HG03135 (cell line): ENCODE measurements around the gene SMTNL1.
A peak's percentile ranks its signal among the peaks of the same experiment; 100 is the strongest.

Experiments used
- ATAC-seq: cut with Tn5 transposase; IDR thresholded peaks from one replicate; pipeline ENCODE4 v1.9.1; 2021; ENCODE audit warnings: mild to moderate bottlenecking, moderate library complexity; ENCODE audit not compliant: unreplicated experiment

The SMTNL1 gene

DNA sequence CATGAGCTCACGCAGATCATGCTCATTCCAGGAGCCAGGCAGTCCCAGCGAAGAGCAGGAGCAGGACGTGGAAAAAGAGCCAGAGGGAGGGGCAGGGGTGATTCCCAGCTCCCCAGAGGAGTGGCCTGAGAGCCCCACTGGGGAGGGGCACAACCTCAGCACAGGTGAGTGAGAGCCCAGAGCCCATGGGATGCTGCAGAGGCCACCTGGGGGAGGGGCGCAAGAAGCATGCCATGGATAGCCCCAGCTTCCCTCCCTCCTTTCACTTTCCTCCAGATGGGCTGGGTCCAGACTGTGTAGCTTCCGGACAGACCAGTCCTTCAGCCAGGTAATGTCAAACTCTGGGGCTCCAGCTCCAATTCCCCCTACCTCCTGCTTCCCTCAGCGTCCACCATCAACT lies 6.2 kb downstream of the SMTNL1 start:
- no peak for ATAC-seq

DNA sequence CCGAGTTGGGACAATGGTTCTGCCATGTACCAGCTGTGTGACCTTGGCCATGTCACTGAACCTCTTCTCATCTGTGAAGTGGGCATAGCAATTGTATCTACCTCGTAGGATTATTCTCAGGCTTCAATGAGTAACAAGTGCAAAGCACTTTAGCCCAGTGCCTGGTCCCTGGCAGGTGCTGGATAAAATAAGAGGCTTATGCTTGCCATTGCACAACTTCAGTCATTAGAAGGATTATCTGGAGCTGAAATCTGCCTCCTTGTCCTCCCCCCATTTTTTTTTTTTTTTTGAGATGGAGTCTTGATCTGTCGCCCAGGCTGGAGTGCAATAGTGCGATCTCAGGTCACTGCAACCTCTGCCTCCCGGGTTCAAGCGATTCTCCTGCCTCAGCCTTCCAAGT lies 7.2 kb downstream of the SMTNL1 start:
- ATAC-seq = no peak

DNA sequence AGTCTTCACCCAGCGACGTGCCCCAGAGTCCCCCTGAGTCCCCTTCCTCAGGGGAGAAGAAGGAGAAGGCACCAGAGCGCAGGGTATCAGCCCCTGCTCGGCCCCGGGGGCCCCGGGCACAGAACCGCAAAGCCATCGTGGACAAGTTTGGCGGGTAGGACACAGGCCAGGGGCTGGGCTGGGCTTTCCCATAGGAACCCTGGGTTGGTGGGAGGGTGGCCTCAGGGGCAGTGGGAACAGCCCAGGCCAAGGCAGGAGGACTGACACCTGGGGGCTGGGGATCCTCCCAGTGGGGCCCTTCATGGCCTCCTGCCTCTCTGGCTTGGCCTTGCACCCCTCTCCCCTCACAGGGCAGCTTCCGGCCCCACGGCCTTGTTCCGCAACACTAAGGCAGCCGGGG lies 8.5 kb downstream of the SMTNL1 start:
- ATAC-seq = no peak

DNA sequence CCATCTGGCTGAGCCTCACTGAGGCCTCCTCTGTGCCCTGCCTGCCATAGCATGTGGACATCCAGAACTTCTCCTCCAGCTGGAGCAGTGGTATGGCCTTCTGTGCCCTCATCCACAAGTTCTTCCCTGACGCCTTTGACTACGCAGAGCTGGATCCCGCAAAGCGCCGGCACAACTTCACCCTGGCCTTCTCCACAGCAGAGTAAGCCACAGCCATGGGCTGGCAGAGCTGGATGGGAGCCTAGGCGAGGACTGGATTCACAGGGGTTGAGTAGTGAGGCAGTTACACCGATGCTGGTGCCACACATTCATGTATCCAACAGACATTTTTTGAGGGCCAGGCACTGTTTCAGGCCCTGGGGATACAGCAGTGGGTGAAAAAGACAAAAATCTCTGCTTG lies 9.1 kb downstream of the SMTNL1 start:
- no peak for ATAC-seq

DNA sequence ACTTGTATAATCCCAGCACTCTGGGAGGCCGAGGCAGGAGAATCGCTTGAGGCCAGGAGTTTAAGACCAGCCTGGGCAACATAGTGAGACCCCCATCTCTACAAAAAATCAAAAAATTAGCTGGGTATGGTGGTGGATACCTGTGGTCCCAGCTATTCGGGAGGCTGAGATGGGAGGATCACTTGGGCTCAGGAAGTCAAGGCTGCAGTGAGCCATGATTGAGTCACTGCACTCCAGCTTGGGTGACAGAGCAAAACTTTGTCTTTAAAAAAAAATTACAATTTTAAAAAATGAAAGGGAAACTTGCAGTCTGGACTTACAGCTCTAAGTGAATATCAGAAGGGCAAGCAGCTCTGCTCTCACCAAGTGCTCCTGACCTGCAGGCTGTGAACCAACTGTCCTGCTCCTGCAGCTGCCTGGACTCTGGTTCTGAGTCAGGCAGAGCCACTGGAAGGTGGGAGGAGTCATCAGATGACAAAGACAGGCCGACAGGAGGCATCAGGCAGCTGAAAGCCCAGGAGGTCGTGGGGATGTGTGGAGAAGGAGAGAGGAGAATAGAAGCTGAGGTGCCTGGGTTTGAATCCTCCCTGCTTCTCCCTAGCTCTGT lies 9.6 kb downstream of the SMTNL1 start:
- ATAC-seq = no peak

DNA sequence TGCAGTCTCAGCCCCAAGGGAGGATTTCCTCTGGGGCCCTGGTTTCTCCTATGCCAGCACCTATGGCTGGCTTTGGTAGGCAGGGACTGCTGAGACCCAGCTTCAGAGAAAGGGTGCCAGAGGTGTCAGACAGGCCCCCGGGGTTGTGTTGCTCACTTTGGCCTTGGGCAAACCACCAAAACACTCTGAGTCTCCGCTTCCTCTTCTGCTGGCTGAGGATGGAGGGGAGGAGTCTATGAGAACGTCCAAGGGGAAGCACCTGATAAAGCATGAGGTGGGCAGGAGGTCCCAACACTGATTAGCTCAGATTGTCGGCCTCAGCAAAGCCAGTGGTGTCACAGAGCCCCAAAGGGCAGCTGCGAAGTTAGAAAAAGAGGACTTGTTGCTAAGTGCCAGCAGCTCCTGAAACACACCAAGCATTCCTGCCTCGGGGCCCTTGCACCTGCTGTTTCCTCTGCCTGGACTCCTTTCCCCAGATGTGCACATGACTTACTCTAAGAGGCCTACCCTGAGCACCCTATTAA lies 10.5 kb downstream of the SMTNL1 start:
- ATAC-seq = peak; percentile 92

DNA sequence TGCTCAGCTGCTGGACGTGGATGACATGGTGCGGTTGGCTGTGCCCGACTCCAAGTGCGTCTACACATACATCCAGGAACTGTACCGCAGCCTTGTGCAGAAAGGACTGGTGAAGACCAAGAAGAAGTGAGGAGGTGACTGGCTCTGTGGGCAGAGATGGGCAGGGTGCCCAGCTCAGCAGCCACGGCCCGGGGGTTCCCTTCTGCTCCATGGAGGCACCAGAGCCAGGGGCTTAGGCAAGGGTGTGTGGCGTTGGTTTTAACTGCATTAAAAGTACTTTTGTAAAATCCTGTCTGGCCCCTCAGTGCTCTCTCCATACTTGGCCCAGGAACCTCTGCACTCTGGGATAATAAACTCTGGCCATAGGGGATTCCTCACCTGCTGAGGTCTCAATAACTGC lies 12.6 kb downstream of the SMTNL1 start:
- ATAC-seq = no peak

DNA sequence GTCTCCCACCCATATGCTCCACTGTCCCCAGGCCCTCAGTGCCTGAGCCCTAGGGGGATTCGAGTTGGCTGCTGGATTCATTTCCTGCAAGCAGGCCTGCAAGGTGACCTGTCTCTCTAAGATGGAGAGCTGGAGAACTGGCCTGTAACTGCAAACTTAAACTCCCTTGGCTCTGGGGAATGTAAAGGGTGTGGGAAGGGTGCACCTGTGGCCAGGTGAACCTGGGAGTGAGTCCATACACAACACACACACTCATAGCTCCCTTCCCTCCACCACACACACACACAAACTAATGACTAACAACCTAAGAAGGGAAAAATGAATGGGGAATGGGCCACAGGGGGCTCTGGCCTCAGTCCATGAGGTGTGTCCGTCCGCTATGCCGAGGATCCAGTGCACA lies 14.5 kb downstream of the SMTNL1 start:
- ATAC-seq = no peak

DNA sequence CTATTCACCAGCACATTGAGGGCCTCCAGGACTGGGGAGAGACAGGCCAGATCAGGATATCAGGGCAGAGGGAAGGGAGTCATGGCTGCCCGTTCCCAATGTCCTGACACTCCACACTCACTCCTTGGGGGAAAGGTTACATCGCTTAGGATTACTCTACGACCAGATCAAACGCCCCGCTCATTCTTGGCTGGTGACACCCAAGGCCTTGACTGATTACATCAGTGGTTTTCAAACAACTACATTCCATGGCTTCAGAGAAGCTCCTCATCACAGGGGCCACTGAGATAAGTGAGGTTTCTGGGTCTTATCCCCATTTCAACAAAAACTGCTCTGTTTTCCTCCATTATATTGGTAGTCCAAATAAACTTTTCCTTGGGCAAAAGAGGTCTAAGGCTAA lies 15.1 kb downstream of the SMTNL1 start:
- ATAC-seq = no peak

DNA sequence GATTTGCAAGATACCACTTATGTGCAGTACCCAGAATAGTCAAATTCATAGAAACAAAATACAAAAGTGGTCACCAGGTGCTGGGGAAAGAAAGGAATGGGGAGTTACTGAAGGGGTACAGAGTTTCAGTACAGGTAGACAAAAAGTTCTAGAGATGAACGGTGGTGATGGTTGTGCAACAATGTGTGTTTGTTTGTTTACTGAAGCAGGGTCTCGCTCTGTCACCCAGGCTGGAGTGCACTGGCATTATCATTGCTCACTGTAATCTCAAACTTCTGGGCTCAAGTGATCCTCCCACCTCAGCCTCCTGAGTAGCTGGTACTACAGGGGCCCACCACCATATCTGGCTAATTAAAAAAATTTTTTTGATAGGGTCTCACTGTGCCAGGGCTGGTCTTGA lies 18.0 kb downstream of the SMTNL1 start:
- no peak for ATAC-seq

DNA sequence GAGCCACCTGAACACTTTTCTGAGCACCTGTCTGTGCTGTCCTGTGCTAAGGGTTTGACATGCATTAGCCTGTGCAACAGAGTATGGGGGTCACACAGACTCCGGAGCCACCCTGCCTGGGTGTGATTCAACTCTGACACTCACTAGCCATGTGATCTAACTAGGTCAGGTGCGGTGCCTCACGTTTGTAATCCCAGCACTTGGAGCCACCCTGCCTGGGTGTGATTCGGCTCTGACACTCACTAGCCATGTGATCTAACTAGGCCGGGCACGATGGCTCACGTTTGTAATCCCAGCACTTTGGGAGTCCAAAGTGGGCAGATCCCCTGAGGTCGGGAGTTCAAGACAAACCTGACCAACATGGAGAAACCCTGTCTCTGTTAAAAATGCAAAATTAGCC lies 18.6 kb downstream of the SMTNL1 start:
- no peak for ATAC-seq

DNA sequence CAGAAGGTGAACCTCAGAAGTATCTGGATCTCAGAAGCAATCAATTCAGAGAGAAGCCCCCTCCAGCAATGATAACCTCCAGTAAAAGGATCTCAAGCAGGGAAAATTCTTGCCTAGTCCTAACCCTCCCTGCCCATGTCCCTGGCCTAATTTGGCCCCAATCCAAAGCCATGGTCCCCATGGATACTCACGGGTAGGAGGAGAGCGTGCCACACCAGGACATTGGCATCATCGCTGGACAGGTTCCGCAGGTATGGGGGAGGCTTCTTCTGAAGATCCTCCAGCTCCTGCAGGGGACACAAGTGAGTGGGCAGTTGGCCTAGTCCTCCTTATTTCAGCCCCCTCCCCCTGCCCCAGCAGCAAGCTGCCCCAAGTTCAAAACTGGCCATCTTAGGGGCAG lies 22.8 kb downstream of the SMTNL1 start:
- ATAC-seq = no peak

DNA sequence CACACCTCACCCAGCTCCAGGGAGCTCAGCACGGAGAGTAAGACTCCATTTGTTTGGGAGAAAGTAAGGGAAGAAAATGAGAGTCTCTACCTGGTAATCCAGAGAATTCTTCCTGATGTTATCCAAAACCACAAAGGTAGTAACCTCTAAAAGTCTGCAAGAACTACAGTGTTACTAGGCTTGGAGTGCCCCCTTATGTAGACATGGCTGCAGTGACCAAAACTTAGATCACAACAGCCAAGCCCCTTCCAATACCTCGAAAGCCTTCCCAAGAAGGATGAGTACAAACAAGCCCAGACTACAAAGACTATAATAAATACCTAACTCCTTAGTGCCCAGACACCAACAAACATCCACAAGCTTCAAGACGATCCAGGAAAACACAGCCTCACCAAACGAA lies 25.2 kb downstream of the SMTNL1 start:
- ATAC-seq = no peak

DNA sequence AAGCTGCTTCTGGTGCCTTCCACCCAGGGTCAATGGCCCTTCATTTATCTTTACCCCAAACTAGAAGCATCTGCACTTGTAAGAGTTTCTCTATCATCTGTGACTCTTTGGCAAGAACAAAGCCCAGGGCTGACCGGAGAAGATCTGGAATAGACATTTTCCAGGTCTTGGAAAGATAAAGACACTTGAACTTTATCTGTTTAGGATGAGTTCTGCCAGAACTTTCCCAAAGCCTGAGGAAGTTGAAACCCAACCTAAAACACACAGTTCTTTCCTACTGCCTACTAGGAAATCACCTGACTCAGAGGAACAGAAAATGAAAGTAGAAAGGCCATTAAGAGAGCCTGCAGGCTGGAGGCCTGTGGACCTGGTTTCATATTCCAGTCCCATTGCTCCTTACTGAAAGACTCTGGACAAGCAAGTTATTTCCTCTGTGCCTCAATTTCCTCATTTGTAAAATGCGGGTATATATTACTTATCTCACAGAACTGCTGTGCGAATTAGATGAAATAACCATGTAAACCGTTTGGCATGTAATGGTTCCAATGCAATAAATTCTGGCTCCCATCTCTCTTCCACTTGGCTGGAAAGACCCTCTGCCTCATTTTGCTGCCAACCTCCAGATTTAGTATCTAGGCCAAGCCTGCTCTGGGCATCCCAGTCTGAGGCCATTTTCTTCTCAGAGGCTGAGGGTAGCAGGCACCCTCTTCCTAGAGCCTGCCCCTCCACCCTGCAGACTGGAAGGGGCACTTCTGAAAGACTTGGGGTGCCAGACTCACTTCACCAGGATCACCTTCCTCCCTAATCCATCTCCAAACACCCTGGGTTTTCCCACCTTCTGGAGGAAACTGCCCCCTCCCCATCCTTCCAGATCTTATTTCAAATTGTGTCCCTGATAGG lies 28.9 kb downstream of the SMTNL1 start:
- ATAC-seq = peak; percentile 68

DNA sequence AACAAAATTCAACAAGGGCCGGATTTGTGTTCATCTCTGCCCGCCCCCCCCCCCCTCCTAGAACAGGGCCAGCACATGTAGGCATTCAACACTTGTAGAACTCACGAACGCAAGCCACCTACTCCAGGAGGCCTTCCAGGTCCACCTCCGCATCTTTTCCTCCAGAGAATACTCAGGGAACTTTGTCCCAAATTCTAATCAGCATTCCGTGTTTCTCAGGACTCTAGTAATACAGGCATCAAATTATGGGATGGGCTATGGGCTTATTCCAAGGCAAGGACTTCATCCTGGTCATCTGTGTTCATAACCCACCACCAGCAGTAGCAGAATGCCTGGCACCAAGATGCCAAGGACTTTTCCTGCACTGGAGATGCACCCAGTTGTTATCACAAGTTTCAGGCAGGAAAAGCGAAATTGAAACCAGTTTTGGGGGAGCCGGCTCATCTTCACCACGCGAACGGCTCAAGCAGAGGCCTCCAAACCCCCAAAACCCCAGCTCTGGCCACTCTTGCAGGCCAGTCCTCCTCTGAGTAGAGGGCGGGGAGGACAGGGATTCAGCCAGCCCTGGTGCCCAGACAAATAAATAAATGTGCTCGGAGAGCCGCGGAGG lies 29.6 kb downstream of the SMTNL1 start:
- ATAC-seq = peak; percentile 14

DNA sequence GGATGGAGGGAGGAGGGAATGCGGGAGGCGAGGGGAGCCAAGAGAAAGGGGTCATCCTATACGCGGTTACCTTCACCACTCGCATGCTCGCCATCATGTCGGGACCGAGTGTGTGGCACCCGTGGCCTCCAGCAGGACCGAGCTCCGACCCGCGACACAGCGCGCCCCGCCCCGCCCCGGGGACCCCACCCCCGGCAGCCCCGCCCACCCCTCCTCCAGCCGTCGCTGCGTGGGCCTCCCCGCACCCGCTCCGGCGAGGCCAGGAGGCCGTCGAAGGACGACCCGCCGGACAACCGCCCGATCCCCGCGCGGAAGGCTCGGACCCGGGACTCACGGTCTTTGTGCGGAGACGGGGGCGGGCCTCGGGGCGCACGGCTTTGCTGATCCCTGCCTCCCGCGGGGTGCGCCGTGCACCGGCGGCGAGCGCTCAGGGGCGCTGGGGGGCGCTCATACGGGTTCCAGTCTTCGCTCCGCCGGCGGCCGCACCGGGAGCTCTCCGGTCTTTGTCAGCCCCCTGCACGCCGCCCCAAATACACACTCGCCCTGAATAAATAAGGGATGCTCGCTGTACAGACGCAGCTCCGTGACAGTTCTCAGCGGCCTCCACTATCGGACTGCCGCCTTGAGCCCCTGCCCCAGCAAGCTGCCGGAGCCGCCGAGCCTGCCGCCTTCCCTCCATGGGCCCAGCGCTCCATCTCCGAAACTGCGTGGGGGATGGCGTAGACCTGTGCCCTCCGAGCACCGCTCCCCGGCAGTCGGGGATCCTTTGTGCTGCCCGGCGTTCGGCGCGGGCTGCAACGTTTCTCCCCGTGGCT lies 30.3 kb downstream of the SMTNL1 start, which contains the start of gene UBE2L6:
Gene UBE2L6 (minus strand): TSS at position 158 of the 815 bp plus-strand sequence. CDS start 61 bp downstream, at position 97.
- peak; percentile 73 for ATAC-seq

DNA sequence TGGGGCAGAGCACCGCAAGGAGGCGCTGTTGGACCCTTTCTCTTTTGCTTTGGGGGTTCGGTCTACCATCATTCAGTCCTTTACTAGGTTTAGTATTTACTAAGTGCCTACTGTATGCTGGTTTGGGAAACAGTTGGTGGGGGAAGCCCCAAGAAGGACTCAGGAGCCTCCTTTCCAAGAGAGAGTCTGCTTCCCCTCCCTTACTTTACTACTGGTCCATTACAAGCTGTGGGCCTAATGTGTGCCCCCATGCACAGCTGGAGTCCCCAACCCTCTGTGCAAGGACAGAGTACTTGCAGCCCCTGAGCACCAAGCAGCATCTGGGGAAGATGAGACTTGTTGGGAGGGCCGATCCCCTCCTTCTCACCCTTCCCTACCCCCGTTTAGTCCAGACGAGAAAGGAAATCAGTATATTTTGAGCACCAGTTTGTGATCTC lies 31.0 kb downstream of the SMTNL1 start:
- ATAC-seq = peak; percentile 2

DNA sequence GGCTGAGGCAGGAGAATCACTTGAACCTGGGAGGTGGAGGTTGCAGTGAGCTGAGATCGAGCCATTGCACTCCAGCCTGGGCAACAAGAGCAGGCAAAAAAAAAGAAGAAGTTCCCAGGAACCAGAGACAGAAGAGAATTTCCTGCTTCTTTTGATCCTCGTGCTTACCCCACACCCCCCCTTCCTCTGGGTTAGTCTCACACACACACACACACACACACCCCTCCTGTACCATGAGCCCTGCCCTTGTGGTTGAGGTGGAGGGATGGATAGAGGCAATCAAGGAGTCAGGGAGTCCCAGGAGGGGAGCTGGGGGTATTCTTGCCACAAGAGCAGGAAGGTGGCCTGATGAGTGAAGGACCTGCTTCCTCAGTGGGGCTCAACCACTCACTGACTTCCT lies 34.2 kb downstream of the SMTNL1 start:
- ATAC-seq = no peak

DNA sequence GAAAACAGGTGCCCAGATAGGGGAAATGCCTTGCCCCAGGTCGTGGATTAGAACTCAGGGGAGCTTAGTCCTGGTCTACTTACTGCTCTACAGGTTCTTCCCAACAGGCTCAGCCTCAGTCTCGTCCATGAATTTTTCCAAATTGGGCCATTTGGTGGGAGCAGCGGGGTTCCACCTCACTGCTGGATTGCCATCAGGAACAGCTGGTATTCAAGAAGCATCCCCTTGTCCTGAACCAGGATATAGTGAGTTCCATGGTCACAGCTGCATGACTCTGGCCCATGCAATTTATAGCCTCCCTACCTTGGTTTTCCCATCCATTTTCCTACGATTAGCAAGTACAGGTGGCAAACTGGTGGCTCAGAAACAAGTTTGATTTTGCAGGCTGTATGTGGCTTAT lies 36.7 kb downstream of the SMTNL1 start:
- no peak for ATAC-seq

DNA sequence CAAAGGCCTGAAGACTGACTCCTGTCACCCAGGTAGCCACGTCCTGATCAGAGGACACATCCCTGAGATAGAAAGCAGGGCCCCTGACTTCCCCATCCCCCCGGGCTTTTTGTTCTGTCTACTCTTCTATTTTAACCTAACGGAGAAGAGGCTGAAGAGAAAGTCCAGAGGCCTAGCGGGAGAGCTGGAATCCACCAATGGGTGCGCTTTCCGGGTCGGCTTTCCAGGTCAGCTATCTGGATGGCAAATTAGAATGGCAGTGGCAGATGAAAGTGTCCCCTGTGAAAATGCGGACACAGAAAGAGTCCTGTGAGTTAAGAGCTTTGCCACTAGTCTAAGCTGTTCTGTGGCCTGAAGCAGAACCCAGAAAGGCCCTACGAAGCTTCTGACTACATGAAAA lies 46.9 kb downstream of the SMTNL1 start:
- no peak for ATAC-seq

DNA sequence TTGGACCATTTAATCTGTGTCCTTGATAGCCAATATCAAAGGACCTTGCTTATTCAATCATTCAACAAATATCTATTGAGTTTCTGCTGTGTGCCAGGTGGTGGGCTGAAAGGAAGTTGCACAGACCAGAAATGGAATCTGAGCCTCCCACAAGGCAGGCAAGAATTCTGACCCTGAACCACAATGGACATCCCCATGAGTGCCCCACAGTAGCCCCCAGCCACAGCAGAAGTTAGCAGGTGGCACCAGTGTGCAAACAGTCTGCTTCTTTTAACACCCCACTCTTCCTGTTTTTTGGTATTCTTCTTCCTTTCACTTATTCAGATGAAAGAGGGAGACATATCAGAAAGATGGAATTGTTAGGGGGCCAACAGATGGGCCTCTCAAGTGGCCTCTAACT lies 47.9 kb downstream of the SMTNL1 start:
- no peak for ATAC-seq
